H1 (cell line): ENCODE results near the gene NPM1. TPM values are rescaled to one million over a fixed set of nuclear protein-coding genes. Genes with fewer than 3 reads are reported as not detected.

ENCODE experiments used
- CTCF ChIA-PET: fragments of 300-600 bp; sonication (Branson Sonifier 250); formaldehyde crosslinking; loops from one replicate; lab custom pipeline; 2021; ENCODE audit not compliant: partially characterized antibody; lab: Charles Lee
- POLR2A ChIA-PET: fragments of 300-600 bp; sonication (Branson Sonifier 250); formaldehyde crosslinking; loops from one replicate; lab custom pipeline; 2021; ENCODE audit warnings: inconsistent platforms; ENCODE audit not compliant: partially characterized antibody; lab: Charles Lee
- DNase-seq, 2 experiments: peaks; one replicate each; pipeline versions ENCODE4 v3.0.0 to v3.0.0-alpha.2; 2010 to 2022; ENCODE audit warnings: low spot score in 2 of 2, low read depth in 1 of 2, mixed read lengths in 1 of 2
- FAIRE-seq: peaks from 2 replicates; lab custom pipeline; 2011; peaks lifted over from hg19 to GRCh38; lab: Jason Lieb, UNC
- H2AFZ ChIP-seq: 2 replicates; pipeline ENCODE4 v1.8.1; 2012; ENCODE audit warnings: low read length, inconsistent platforms
- H2AK5ac ChIP-seq: 2 replicates; pipeline ENCODE4 v1.6.1; 2013; ENCODE audit warnings: low read depth, low read length
- H2BK120ac ChIP-seq: replicated peaks from 2 replicates; pipeline ENCODE3; 2013; ENCODE audit warnings: low read depth, low read length, inconsistent platforms
- H2BK12ac ChIP-seq: 2 replicates; pipeline ENCODE4 v1.6.1; 2013; ENCODE audit warnings: low read depth, low read length
- H2BK15ac ChIP-seq: 2 replicates; pipeline ENCODE4 v1.6.1; 2013; ENCODE audit warnings: low read length
- H2BK20ac ChIP-seq: 2 replicates; pipeline ENCODE4 v1.6.1; 2013; ENCODE audit warnings: low read length
- H2BK5ac ChIP-seq: 2 replicates; pipeline ENCODE4 v1.6.1; 2013; ENCODE audit warnings: low read depth, low read length
- H3K14ac ChIP-seq: 2 replicates; pipeline ENCODE4 v1.6.1; 2013; ENCODE audit warnings: inconsistent platforms; ENCODE audit not compliant: insufficient read length
- H3K18ac ChIP-seq: 2 replicates; pipeline ENCODE4 v1.6.1; 2013; ENCODE audit warnings: low read length; ENCODE audit errors: extremely low read depth
- H3K23ac ChIP-seq: 2 replicates; pipeline ENCODE4 v1.6.1; 2013; ENCODE audit warnings: inconsistent platforms; ENCODE audit not compliant: insufficient read length
- H3K23me2 ChIP-seq: 2 replicates; pipeline ENCODE4 v1.6.1; 2013; ENCODE audit warnings: low read depth, low read length
- H3K27ac ChIP-seq: 2 replicates; pipeline ENCODE4 v1.6.1; 2011; ENCODE audit warnings: low read depth, low read length, inconsistent platforms
- H3K27me3 ChIP-seq, 4 experiments: replicated peaks in 1 of 4; 1 replicate in 1 of 4; 2 replicates in 3 of 4; pipeline versions ENCODE4 v1.6.1 to v1.8.1; 2011 to 2013; ENCODE audit warnings: low read length in 3 of 4, mild to moderate bottlenecking in 3 of 4, inconsistent platforms in 2 of 4, mixed read lengths in 2 of 4, moderate library complexity in 1 of 4; ENCODE audit not compliant: control insufficient read depth in 3 of 4, insufficient read depth in 3 of 4; ENCODE audit errors: extremely low read depth in 1 of 4
- H3K36me3 ChIP-seq, 4 experiments: 2 replicates each; pipeline versions ENCODE4 v1.6.1 to v1.8.1; 2011 to 2013; ENCODE audit warnings: mild to moderate bottlenecking in 4 of 4, low read length in 3 of 4, moderate library complexity in 2 of 4, control low read depth in 1 of 4, inconsistent platforms in 1 of 4; ENCODE audit not compliant: insufficient read depth in 4 of 4, control insufficient read depth in 2 of 4
- H3K4ac ChIP-seq: replicated peaks from 2 replicates; pipeline ENCODE3; 2013; ENCODE audit warnings: low read length, low read depth, mixed read lengths, inconsistent platforms; ENCODE audit not compliant: insufficient read length
- H3K4me1 ChIP-seq, 4 experiments: replicated peaks in 1 of 4; 1 replicate in 1 of 4; 2 replicates in 3 of 4; pipeline versions ENCODE4 v1.6.1 to v1.8.1; 2011 to 2013; ENCODE audit warnings: low read length in 3 of 4, inconsistent platforms in 2 of 4, mixed read lengths in 1 of 4; ENCODE audit not compliant: insufficient read depth in 4 of 4, control insufficient read depth in 3 of 4
- H3K4me2 ChIP-seq, 2 experiments: 2 replicates each; pipeline versions ENCODE4 v1.6.1 to v1.8.1; 2011 to 2013; ENCODE audit warnings: low read depth in 2 of 2, low read length in 2 of 2, control low read depth in 1 of 2, inconsistent platforms in 1 of 2, mild to moderate bottlenecking in 1 of 2; ENCODE audit not compliant: insufficient read depth in 1 of 2
- H3K4me3 ChIP-seq, 4 experiments: fragments of 200-600, 300-600 bp in 1 of 4; sonication (generic), shearing (Covaris generic), sonication (Bioruptor Twin) in 1 of 4; 2 replicates each; pipeline versions ENCODE4 v1.5.1 to v1.8.1; 2011 to 2016; ENCODE audit warnings: low read length in 4 of 4, low read depth in 3 of 4, control low read depth in 2 of 4, inconsistent platforms in 2 of 4, mild to moderate bottlenecking in 2 of 4, mixed read lengths in 1 of 4, moderate library complexity in 1 of 4; ENCODE audit not compliant: insufficient read depth in 2 of 4; ENCODE audit errors: extremely low read depth in 1 of 4
- H3K56ac ChIP-seq: replicated peaks from 2 replicates; pipeline ENCODE3; 2013; ENCODE audit warnings: low read depth, mild to moderate bottlenecking, mixed read lengths, low read length, inconsistent platforms; ENCODE audit not compliant: insufficient read length
- H3K79me1 ChIP-seq: 2 replicates; pipeline ENCODE4 v1.6.1; 2013; ENCODE audit warnings: low read depth, low read length, control low read depth
- H3K79me2 ChIP-seq, 2 experiments: 2 replicates each; pipeline versions ENCODE4 v1.6.1 to v1.8.1; 2012 to 2013; ENCODE audit warnings: low read length in 2 of 2, mild to moderate bottlenecking in 2 of 2, inconsistent platforms in 1 of 2; ENCODE audit not compliant: insufficient read depth in 2 of 2, control insufficient read depth in 1 of 2
- H3K9ac ChIP-seq, 4 experiments: replicated peaks in 1 of 4; 1 replicate in 1 of 4; 2 replicates in 3 of 4; pipeline versions ENCODE4 v1.6.1 to v1.8.1; 2011 to 2013; ENCODE audit warnings: low read depth in 3 of 4, low read length in 3 of 4, control low read depth in 2 of 4, mild to moderate bottlenecking in 2 of 4, moderate library complexity in 2 of 4, inconsistent platforms in 1 of 4; ENCODE audit errors: extremely low read depth in 1 of 4
- H3K9me3 ChIP-seq, 2 experiments: 2 replicates each; pipeline versions ENCODE4 v1.6.1 to v1.8.1; 2012 to 2013; ENCODE audit warnings: mild to moderate bottlenecking in 2 of 2, moderate library complexity in 2 of 2, control low read depth in 1 of 2, inconsistent platforms in 1 of 2, low read depth in 1 of 2, low read length in 1 of 2, mixed read lengths in 1 of 2; ENCODE audit not compliant: insufficient read depth in 2 of 2
- H4K20me1 ChIP-seq, 2 experiments: replicated peaks in 1 of 2; 2 replicates each; pipeline versions ENCODE3 to v1.8.1; 2011 to 2013; ENCODE audit warnings: inconsistent platforms in 2 of 2, low read length in 2 of 2, mild to moderate bottlenecking in 1 of 2; ENCODE audit not compliant: insufficient read depth in 2 of 2, control insufficient read depth in 1 of 2
- H4K5ac ChIP-seq: 2 replicates; pipeline ENCODE4 v1.6.1; 2013; ENCODE audit warnings: low read length, low read depth, mixed read lengths, inconsistent platforms; ENCODE audit not compliant: insufficient read length
- H4K8ac ChIP-seq: 2 replicates; pipeline ENCODE4 v1.8.0; 2013; ENCODE audit warnings: mild to moderate bottlenecking, moderate library complexity, low read length, inconsistent platforms; ENCODE audit not compliant: insufficient read depth; ENCODE audit errors: extremely low read depth
- H4K91ac ChIP-seq: replicated peaks from 2 replicates; pipeline ENCODE3; 2013; ENCODE audit warnings: low read length, mixed read lengths, inconsistent platforms; ENCODE audit not compliant: insufficient read length
- NANOG ChIP-seq: IDR thresholded peaks from 2 replicates; pipeline ENCODE4 v1.6.1; 2011; ENCODE audit warnings: low read length, low read depth, mild to moderate bottlenecking, inconsistent platforms; ENCODE audit not compliant: insufficient read depth, poor library complexity, severe bottlenecking
- POLR2A ChIP-seq, 2 experiments: IDR thresholded peaks; 1 replicate in 1 of 2; 2 replicates in 1 of 2; pipeline ENCODE4 v1.6.1; 2011; ENCODE audit warnings: low read depth in 2 of 2, low read length in 2 of 2, mild to moderate bottlenecking in 2 of 2; ENCODE audit errors: control extremely low read depth in 1 of 2
- POLR2AphosphoS5 ChIP-seq: IDR thresholded peaks from 2 replicates; pipeline ENCODE4 v1.6.1; 2011; ENCODE audit warnings: low read depth, low read length
- RXRA ChIP-seq: IDR thresholded peaks from 2 replicates; pipeline ENCODE4 v1.6.1; 2011; ENCODE audit warnings: low read depth, mild to moderate bottlenecking, low read length, moderate library complexity; ENCODE audit not compliant: insufficient read depth
- WGBS, 2 experiments: shearing (Covaris generic) in 1 of 2; methylation state at CpG; one replicate each; pipeline versions ENCODE4 v1.1.6 to v1.1.7; 2013 to 2015; ENCODE audit warnings: low lambda C conversion rate in 2 of 2, mixed read lengths in 2 of 2, inconsistent platforms in 1 of 2, low coverage in 1 of 2, missing lambda C conversion rate in 1 of 2; ENCODE audit not compliant: insufficient replicate concordance in 2 of 2, insufficient coverage in 1 of 2, insufficient read length in 1 of 2; ENCODE audit errors: extremely low coverage in 1 of 2, missing lambda C conversion rate in 1 of 2; 5-methylcytosine and 5-hydroxymethylcytosine counted together
- polyA plus RNA-seq, 7 experiments: library from polyadenylated mRNA; depleted of rRNA in 3 of 7; stranded (reverse) in 5 of 7; unstranded in 2 of 7; fragments of >200 nt in 5 of 7; fragments of 200-250 nt in 2 of 7; gene quantifications; 1 replicate in 5 of 7; 2 replicates in 1 of 7; 4 replicates in 1 of 7; pipeline versions ENCODE4 v1.2.1 to v1.2.3, GENCODE V29; 2011 to 2013; ENCODE audit warnings: missing spikeins in 2 of 7, mixed read lengths in 2 of 7
- total RNA-seq: library from RNA; stranded (reverse); fragmentation: NEBNext Ultra II Directional; extraction: Animal tissue kit (Norgen Biotek cat#: 25700); gene quantifications from 2 replicates; pipeline ENCODE4 v1.2.1, GENCODE V29; 2021

Gene NPM1
- total and polyA plus RNA-seq, 2 of the 8 experiments (the other 6 are each of a cell fraction or from before 2014, with no cell fraction given), result 2,182 to 4,042 TPM

DNA sequence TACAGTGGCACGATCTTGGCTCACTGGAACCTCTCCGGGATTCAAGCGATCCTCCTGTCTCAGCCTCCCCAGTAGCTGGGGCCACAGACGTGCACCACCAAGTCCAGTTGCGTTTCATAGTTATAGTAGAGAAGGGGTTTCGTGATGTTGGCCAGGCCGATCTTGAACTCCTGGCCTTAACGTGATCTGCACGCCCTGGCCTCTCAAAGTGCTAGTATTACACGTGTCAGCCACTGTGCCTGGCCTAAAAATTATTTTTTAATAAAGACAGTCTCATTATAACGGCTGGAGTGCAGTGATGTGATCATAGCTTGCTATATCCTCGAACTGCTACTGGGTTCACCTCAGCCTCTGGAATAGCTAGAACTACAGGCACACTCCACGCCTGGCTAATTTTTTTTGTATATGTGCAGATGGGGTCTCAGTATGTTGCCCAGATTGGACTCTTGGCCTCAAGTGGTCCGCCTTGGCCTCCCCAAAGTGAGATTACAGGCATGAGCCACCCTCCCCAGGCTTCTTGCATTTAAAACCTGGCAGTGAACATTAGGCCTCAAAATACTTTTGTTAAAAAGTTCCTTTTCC, 4.4 kb downstream of the NPM1 start:
- Histone ChIP-seq H4K20me1 (peaks cover 56 to 70% of the 10 kb centered on the region in 2 experiments), H2AFZ (no peak overlapping the region), H2BK5ac (no peak overlapping the region), H2BK15ac (no peak overlapping the region), H3K79me2 (peaks cover 88 to 96% of the 10 kb centered on the region in 2 experiments), H4K8ac (peak overlapping the region; percentile 73; the same call in 1 of the 2 replicates), H3K4me1 (peaks cover 3 to 13% (median 9%) of the 10 kb centered on the region in 4 experiments; a peak in 6 of 7 replicates), H3K79me1 (no peaks in the 10 kb centered on the region), H3K4me2 (peak overlapping the region; percentile 41 to 76; a peak in 2 of 4 replicates), H3K23ac (no peak overlapping the region), H2BK20ac (no peak overlapping the region), H3K36me3 (peaks cover 37 to 87% (median 74%) of the 10 kb centered on the region in 4 experiments), H3K9me3 (no peaks in the 10 kb centered on the region), H3K18ac (no peak overlapping the region), H3K4ac (no peak overlapping the region), H2BK12ac (no peak overlapping the region), H3K56ac (no peak overlapping the region), H3K23me2 (peaks cover 2% of the 10 kb centered on the region; the same call in 1 of the 2 replicates), H4K91ac (no peak overlapping the region), H4K5ac (no peak overlapping the region), H3K9ac (no peak overlapping the region; a peak in 1 of 7 replicates), H2AK5ac (no peak overlapping the region), H3K14ac (no peak overlapping the region), H2BK120ac (no peak overlapping the region), H3K27me3 (no peaks in the 10 kb centered on the region), H3K27ac (no peak overlapping the region), H3K4me3 (peak overlapping the region in 3 of 4 experiments; percentile 12 to 89 (median 19); a peak in 4 of 8 replicates)
- FAIRE-seq (no peak), DNase-seq (no peak)
- WGBS, 2 experiments, result 91% methylated on average over 14 of the region's 14 CpGs; no CpG with 5 or more reads in 1 of the 2 experiments
- no peak for TF ChIP-seq NANOG
- TF ChIP-seq POLR2A (IDR thresholded peaks at IDR 0.05; ENCODE audit: control extremely low read depth in 1 of 2, low read depth in 2 of 2, low read length in 2 of 2), result peak; percentile 61 to 68
- TF ChIP-seq RXRA, result no peak
- peak; percentile 84 for TF ChIP-seq POLR2AphosphoS5
- CTCF ChIA-PET, result interaction anchor here (2.3 kb wide), 1 partner anchor 13 kb away, joined by 8 read pairs; no protein-coding TSS in a partner anchor
- POLR2A ChIA-PET, result interaction anchor here (0.7 to 20.7 kb wide), 12 partner anchors 9 to 458 kb away, joined by 3 to 626 read pairs (median 4); partner anchors contain the start of gene FGF18
